Endothelial cell of umbilical vein (primary cell): ENCODE measurements around the gene RTKN. TPM values are rescaled to one million over a fixed set of nuclear protein-coding genes. Genes with fewer than 3 reads are reported as not detected.

Experiments
- BruUV-seq: library from RNA; stranded (reverse); fragments of 400-500 nt; replicated peaks from 2 replicates; lab custom pipeline; 2021; lab: Mats Ljungman, UMichigan
- CTCF ChIA-PET: fragments of 300-600, 350-600 bp; sonication (Branson Sonifier 250); formaldehyde crosslinking; loops from one replicate; lab custom pipeline; 2021; ENCODE audit warnings: antibody characterized with exemption, inconsistent platforms; lab: Charles Lee
- POLR2A ChIA-PET: fragments of 300-600, 350-600 bp; sonication (Branson Sonifier 250); formaldehyde crosslinking; loops from one replicate; lab custom pipeline; 2021; ENCODE audit warnings: antibody characterized with exemption, inconsistent platforms; lab: Charles Lee
- DNase-seq: peaks from one replicate; pipeline ENCODE4 v3.0.0-alpha.2; 2011; ENCODE audit warnings: low read depth, low spot score
- FAIRE-seq: peaks from 2 replicates; lab custom pipeline; 2011; peaks lifted over from hg19 to GRCh38; lab: Jason Lieb, UNC
- H2AFZ ChIP-seq: 2 replicates; pipeline ENCODE4 v1.6.0; 2012; ENCODE audit warnings: low read depth, low read length, control low read depth, inconsistent platforms
- H3K27ac ChIP-seq: 2 replicates; pipeline ENCODE4 v1.5.1; 2011; ENCODE audit warnings: low read depth, mild to moderate bottlenecking, control low read depth, low read length, moderate library complexity; ENCODE audit not compliant: insufficient read depth
- H3K27me3 ChIP-seq, 2 experiments: 2 replicates each; pipeline versions ENCODE4 v1.6.0 to v1.6.1; 2011; ENCODE audit warnings: low read length in 2 of 2, mixed read lengths in 1 of 2; ENCODE audit not compliant: control insufficient read depth in 2 of 2, insufficient read depth in 2 of 2
- H3K36me3 ChIP-seq, 2 experiments: 2 replicates in 1 of 2; 3 replicates in 1 of 2; pipeline ENCODE4 v1.5.1; 2011; ENCODE audit warnings: low read length in 2 of 2, mild to moderate bottlenecking in 1 of 2, moderate library complexity in 1 of 2; ENCODE audit not compliant: control insufficient read depth in 2 of 2, insufficient read depth in 2 of 2; ENCODE audit errors: extremely low read depth in 1 of 2
- H3K4me1 ChIP-seq: 3 replicates; pipeline ENCODE4 v1.5.1; 2011; ENCODE audit warnings: mild to moderate bottlenecking, low read length; ENCODE audit not compliant: control insufficient read depth, insufficient read depth; ENCODE audit errors: extremely low read depth
- H3K4me2 ChIP-seq: 2 replicates; pipeline ENCODE4 v1.6.1; 2011; ENCODE audit warnings: low read length, control low read depth, mixed read lengths; ENCODE audit not compliant: insufficient read depth
- H3K4me3 ChIP-seq, 3 experiments: fragments of 200-600 bp in 1 of 3; sonication (generic), shearing (Covaris generic) in 1 of 3; replicated peaks in 1 of 3; 2 replicates each; pipeline ENCODE4 v1.5.1; 2011 to 2016; ENCODE audit warnings: control low read depth in 3 of 3, low read length in 3 of 3, mild to moderate bottlenecking in 2 of 3, inconsistent platforms in 1 of 3, low read depth in 1 of 3, moderate library complexity in 1 of 3; ENCODE audit not compliant: insufficient read depth in 1 of 3
- H3K79me2 ChIP-seq: 2 replicates; pipeline ENCODE4 v1.6.0; 2012; ENCODE audit warnings: low read length, inconsistent platforms; ENCODE audit not compliant: control insufficient read depth, insufficient read depth
- H3K9ac ChIP-seq: replicated peaks from 2 replicates; pipeline ENCODE3; 2011; ENCODE audit warnings: low read length, control low read depth; ENCODE audit not compliant: insufficient read depth; ENCODE audit errors: extremely low read depth
- H3K9me1 ChIP-seq: replicated peaks from 3 replicates; pipeline ENCODE4 v1.6.0; 2011; ENCODE audit warnings: mild to moderate bottlenecking, low read length; ENCODE audit not compliant: control insufficient read depth, insufficient read depth; ENCODE audit errors: extremely low read depth
- H3K9me3 ChIP-seq: replicated peaks from 2 replicates; pipeline ENCODE4 v1.5.1; 2012; ENCODE audit warnings: low read length, inconsistent platforms; ENCODE audit not compliant: control insufficient read depth, insufficient read depth
- H4K20me1 ChIP-seq: replicated peaks from 2 replicates; pipeline ENCODE3; 2011; ENCODE audit warnings: mild to moderate bottlenecking, low read length; ENCODE audit not compliant: control insufficient read depth, insufficient read depth; ENCODE audit errors: extremely low read depth
- CTCF ChIP-seq, 2 donors: IDR thresholded peaks; 1 replicate in 1 of 2; 2 replicates in 1 of 2; pipeline ENCODE4 v1.5.1; 2011; ENCODE audit warnings: low read length in 2 of 2, mild to moderate bottlenecking in 2 of 2, moderate library complexity in 2 of 2, control low read depth in 1 of 2, inconsistent platforms in 1 of 2, low read depth in 1 of 2; ENCODE audit not compliant: insufficient read depth in 1 of 2; ENCODE audit errors: extremely low read depth in 1 of 2
- EZH2 ChIP-seq: IDR thresholded peaks from 2 replicates; pipeline ENCODE4 v1.6.1; 2012; ENCODE audit warnings: borderline replicate concordance, low read depth, mild to moderate bottlenecking, moderate library complexity, low read length, inconsistent platforms; ENCODE audit not compliant: severe bottlenecking
- FOS ChIP-seq: IDR thresholded peaks from 2 replicates; pipeline ENCODE4 v1.6.1; 2011; ENCODE audit warnings: mild to moderate bottlenecking, low read length, moderate library complexity, borderline replicate concordance; ENCODE audit not compliant: insufficient read depth
- GATA2 ChIP-seq: IDR thresholded peaks from 2 replicates; pipeline ENCODE4 v1.7.0; 2011; ENCODE audit warnings: low read depth, mild to moderate bottlenecking, moderate library complexity, mixed read lengths, low read length; ENCODE audit not compliant: insufficient read length, insufficient read depth
- JUN ChIP-seq: IDR thresholded peaks from 2 replicates; pipeline ENCODE4 v1.6.1; 2011; ENCODE audit warnings: borderline replicate concordance, low read depth; ENCODE audit not compliant: insufficient read length, insufficient read depth
- MAX ChIP-seq: IDR thresholded peaks from 2 replicates; pipeline ENCODE4 v1.6.1; 2011; ENCODE audit not compliant: insufficient read depth, insufficient read length
- MYC ChIP-seq: IDR thresholded peaks from one replicate; pipeline ENCODE4 v1.6.1; 2011; ENCODE audit warnings: mild to moderate bottlenecking, low read depth, low read length
- POLR2A ChIP-seq: IDR thresholded peaks from 2 replicates; pipeline ENCODE4 v1.6.1; 2012; ENCODE audit warnings: low read depth, mild to moderate bottlenecking, control low read depth, low read length
- POLR2AphosphoS5 ChIP-seq: IDR thresholded peaks from 2 replicates; pipeline ENCODE4 v1.6.1; 2012; ENCODE audit warnings: low read depth, mild to moderate bottlenecking, control low read depth, low read length, moderate library complexity; ENCODE audit not compliant: insufficient read depth
- dilution Hi-C: fragments of 300-500 bp; cut with MboI; formaldehyde crosslinking; loops from one replicate; pipeline ENCODE4 v1.15.0; 2019; ENCODE audit warnings: low sequenced_read_pairs; ENCODE audit not compliant: extremely low pct_ligation_motif_present
- intact Hi-C: fragments of 100-400 bp; cut with micrococcal nuclease; formaldehyde crosslinking; loops from one replicate; pipeline ENCODE4 v1.10.0; 2022
- polyA plus RNA-seq, 4 experiments: library from polyadenylated mRNA; depleted of rRNA in 3 of 4; stranded (reverse) in 3 of 4; unstranded in 1 of 4; fragments of >200 nt; gene quantifications; 2 replicates each; pipeline versions ENCODE4 v1.2.1 to v1.2.3, GENCODE V29; 2011 to 2012; ENCODE audit warnings: missing spikeins in 1 of 4
- total RNA-seq: library from RNA; stranded (reverse); gene quantifications from 2 replicates; pipeline ENCODE4 v1.2.3, GENCODE V29; 2021

RTKN gene
- total and polyA plus RNA-seq, 2 donors (not counting 3 experiments of a cell fraction or from before 2014, with no cell fraction given), result 20.0 to 20.7 TPM

GRCh38 chr2:74419345-74419744 is 22.4 kb downstream of the RTKN start:
- H4K20me1 ChIP-seq, result no peaks in the 10 kb centered on the region
- no TSS peak for BruUV-seq
- peaks cover 15% of the 10 kb centered on the region for H3K4me1 ChIP-seq
- no peak overlapping the region for H3K27ac ChIP-seq
- H3K27me3 ChIP-seq, result peaks cover 26 to 28% of the 10 kb centered on the region in 2 experiments
- dilution Hi-C loops (no loop called here), intact Hi-C loops (no loop called here)
- H3K9ac ChIP-seq, result no peak overlapping the region
- no peaks in the 10 kb centered on the region for H3K9me1 ChIP-seq
- CTCF ChIA-PET, result interaction anchor here (0.7 to 1.7 kb wide), 2 partner anchors 28 to 35 kb away, joined by 3 to 5 read pairs; no protein-coding TSS in a partner anchor
- no peak overlapping the region for H3K4me2 ChIP-seq
- H3K4me3 ChIP-seq, result no peak overlapping the region
- TF ChIP-seq MYC (no peak), JUN (no peak), POLR2AphosphoS5 (no peak), CTCF (IDR thresholded peaks at IDR 0.05; ENCODE audit: extremely low read depth in 1 of 2, insufficient read depth in 1 of 2, low read depth in 1 of 2, low read length in 2 of 2) (no peak), MAX (no peak), FOS (no peak), POLR2A (no peak), EZH2 (no peak), GATA2 (no peak)
- POLR2A ChIA-PET, result no interaction called here
- no peaks in the 10 kb centered on the region for H3K9me3 ChIP-seq
- DNase-seq, result no peak
- H3K36me3 ChIP-seq, result no peaks in the 10 kb centered on the region
- FAIRE-seq, result no peak
- no peak overlapping the region for H2AFZ ChIP-seq
- H3K79me2 ChIP-seq, result no peaks in the 10 kb centered on the region
